ENCODE results near the gene EPHA1.

- no peak for TF ChIP-seq CTCF (IDR thresholded peaks at IDR 0.05)
- no peak for TF ChIP-seq POLR2A (IDR thresholded peaks at IDR 0.05; ENCODE audit: low read depth)
- TF ChIP-seq POLR2AphosphoS5 (IDR thresholded peaks at IDR 0.05) = no peak
Measured at GRCh38 chr7:143401265-143401664, 7.4 kb downstream of the EPHA1 start.
